ENCODE measurements around the gene KMT5B.
"Not testable (repeated sequence)": the region's sequence is repeated elsewhere in the genome, so short reads cannot be mapped to it uniquely, and the experiment has no call there.

Gene KMT5B

DNA sequence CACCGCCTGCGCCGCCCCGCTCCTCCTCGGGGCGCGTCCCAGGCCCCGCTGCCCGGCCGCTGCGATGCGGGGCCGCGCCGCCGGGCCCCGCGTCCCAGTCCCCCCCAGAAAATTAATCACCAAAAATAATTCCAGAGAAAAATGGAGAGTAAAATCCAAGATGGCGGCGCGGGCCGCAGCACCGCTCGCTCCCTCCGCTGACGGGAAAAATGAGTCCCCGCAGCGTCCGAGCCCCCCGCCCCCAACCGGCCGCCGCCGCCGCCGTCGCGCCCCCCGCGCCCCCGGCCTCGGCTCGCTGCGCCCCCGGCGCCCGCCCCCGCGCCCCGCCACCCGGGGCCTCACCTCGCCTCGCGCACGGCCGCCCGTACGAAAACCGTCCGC lies at the start of gene KMT5B:
KMT5B (minus strand) TSS at position 162 of the 381 bp plus-strand sequence. CDS start 23,220 bp downstream, outside the sequence.
- DNase-seq, result peak in 1 of 2 experiments; percentile 78

DNA sequence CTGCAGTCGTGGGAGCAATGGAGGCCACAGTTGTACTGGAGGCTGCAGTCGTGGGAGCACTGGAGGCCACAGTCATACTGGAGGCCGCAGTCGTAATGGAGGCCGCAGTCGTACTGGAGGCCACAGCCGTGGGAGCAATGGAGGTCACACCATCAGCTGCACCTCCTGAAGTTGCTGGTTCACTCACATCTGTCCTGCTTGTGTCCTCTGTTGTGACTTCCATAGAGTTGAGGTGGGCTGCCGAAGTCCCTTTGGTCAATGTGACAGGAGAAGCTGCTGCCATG lies 49.4 kb upstream of the KMT5B start:
- no peak for DNase-seq

DNA sequence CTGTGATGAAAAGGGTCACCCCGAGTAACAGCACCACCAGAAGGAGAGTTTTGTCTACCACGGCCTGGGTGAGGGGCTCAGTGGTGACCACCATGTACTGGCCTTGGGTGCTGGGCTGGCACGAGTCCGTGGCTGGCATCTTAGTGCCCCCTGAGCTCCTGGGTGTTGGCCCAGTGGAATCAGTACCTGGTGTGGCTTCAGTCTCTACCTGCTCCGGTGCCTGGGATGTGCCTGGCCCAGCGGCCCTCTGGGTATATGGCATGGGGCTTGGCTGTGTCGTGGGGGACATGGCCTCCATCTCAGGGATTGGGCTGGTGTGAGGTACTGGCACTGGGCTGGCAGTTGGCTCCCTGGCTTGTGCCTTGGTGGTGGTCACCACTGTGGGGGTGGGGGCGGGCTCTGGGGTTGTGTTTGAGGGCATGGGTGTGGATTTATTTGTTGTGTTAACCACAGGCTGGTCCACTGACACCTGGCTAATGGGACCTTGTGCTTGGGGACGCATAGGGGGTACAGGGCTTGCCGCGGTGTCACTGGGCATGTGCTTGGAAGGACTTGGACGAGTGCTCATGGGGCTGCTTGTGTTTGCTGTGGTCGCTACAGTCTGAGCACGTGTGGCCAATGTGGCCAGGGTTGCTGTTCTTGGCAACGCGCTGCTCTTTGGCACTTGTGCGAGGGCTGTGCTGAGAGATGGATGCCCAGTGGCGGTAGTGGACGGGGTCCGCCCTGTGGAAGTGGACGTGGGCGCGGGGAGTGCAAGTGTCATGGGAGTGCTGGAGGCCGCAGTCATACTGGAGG lies 48.9 kb upstream of the KMT5B start:
- no peak for DNase-seq

DNA sequence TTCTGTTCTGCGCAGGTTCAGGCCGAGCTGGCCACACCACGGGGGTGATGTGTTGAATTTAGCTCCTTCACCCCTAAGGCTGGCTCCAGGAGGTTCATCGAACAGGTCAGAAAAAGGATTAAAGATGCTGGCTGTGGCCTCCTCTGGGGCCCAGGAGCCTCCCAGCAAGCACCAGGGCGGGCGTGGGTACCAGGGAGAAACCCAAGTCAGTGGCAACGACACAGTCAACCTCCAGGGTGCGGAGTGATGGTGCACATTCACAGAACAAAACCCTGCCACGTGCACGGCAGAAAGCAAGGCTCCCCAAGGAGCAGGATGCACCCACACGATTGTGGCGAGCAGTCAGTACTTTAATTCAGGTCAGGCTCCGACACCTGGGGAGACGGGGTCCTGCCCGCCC lies 47.9 kb upstream of the KMT5B start:
- no peak for DNase-seq

DNA sequence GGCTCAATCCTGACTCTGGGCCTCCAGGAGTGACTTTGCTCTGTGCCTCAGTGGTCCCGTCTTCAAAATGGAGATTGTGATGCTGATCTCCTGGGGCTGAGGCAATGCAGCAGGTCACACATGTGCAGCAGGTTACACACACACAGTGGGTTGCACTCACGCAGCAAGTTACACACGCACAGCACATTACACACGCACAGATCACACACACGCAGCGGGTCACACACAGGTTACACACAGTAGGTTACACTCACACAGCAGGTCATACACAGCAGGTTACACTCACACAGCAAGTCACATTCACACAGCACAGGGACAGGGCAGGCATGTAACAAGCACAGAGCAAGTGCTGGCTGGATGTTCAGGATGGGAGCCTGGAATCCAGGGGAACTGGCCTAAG lies 47.4 kb upstream of the KMT5B start:
- DNase-seq, result no peak

DNA sequence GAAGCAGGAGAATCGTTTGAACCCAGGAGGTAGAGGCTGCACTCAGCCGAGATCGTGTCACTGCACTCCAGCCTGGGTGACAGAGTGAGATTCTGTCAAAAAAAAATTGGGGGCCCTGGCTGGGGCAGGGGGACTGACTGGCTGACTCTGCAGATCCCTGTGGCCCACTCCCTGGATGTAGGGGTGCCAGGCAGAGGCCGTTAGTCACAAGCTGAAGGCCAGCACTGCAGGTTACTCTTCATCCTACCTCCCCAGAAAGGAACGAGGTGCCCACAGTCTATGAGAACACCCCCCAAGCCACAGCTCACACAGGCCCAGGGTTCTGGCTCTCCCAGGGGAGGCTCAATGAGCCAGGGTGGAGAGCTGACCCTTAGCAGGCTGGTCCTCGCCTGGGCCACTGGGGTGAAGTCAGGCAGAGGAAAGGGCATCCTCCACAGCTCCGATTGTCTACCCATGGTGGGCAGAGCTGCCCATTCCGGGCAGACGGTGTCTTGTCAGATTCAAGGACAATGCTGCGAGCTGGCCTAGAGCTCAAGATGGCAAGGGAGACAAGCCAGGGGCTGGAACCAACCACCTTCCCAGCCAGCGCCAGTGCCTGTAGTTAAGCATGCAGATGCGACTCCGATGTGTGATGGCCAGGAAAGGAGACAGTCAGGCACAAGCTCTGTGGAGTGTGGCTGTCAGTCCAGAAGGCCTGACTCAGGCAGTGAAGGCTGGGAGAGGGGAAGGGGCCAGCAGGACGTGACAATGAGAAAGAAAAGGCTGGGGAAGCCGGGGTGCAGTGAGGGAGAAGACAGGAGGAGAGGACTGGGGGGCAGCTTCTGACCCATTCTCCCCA lies 46.2 kb upstream of the KMT5B start:
- no peak for DNase-seq

DNA sequence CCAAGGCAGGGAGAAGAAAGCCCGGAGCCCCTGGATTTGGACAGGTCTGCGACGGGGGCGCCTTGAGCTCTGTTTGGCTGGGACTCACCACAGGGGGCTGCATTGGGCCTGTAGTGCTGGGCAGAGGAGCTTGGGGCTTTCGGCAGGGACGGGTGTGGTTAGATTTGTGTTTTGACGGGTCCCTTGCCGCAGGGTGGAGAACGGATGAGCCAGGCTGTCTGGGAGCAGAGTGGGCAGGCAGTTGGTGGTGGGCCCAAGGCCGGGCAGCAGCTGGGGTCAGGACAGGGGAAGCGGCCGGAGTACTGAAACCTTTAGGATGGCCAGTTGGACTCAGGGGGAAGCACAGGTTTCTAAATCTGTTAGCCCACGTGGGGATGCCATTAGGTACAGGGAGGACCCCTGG lies 45.3 kb upstream of the KMT5B start:
- no peak for DNase-seq

DNA sequence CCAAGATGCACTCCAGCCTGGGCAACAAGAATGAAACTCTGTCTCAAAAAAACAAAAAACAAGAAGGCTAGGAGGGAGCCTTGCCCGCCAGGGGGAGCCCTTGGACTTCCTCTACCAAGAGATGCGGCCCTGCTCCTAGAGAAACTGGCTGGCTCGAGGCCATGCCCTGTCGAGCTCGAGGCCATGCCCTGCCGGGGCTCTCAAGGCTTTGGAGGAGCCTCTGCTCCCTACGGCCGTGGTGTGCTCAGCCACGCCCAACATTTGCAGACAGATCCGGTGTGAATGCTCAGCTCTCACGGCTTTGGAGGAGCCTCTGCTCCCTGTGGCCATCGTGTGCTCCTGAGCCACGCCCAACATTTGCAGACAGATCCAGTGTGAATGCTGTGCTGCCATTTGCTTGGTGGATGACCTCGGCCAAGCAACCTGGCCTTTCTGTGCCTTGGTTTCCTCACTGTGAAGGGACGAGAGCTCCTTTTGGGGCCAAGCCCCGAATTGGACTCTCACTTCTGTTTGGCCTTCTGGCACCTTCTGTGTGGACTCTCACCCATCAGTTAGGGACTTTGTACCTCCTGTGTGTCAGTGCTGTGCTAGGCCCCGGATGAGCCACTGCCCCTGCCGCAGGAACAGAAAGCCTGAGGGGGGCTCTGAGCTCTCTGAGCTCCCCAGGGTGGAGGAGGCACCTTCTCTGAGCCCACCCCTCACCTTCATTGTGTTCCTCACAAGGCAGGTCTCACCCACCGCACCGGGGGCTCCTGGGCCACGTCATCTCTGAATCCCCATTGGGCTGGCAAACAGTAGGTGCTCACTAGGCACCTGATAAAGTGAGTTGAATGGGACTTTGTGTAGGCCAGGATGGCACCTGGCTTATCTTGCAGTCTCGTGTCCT lies 44.6 kb upstream of the KMT5B start:
- DNase-seq, result peak; percentile 81 to 95

DNA sequence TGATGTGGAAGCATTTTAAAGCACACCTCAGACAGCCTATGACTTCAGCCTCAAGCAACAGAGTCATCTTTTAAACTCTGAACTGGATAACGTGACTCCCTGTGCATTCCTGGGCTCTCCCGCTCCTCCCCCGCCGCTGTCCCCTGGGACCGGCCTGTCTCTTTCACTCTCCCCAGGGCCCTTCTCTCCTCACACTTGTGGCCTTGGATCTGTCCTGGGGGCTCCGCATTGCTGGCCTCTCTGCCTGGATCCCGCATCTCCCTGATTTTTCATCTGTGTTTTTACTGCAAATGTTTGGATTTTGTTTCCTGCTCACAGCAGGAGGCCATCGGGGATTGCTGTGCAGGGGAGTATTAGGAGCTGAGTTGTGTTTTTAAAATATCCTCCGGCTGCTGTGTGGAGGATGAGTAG lies 43.2 kb upstream of the KMT5B start:
- no peak for DNase-seq

DNA sequence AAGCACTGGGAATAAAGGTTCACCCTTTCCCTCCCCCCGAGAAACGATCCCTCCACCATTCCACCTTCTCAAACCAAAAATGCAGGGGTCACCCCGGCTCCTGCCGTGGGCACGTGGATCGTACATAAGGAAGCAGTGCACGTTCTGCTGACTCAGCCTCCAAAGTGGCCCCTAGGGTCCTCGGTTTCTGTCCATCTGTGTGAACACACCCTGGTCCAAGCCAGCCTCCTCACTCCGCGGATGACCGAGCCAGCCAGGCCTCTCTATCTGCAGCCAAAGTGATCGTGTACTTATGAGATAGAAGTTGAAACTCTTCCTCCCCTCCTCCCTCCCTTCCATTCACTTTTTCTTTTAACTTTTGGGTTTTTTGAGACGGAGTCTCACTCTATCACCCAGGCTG lies 42.4 kb upstream of the KMT5B start:
- no peak for DNase-seq

DNA sequence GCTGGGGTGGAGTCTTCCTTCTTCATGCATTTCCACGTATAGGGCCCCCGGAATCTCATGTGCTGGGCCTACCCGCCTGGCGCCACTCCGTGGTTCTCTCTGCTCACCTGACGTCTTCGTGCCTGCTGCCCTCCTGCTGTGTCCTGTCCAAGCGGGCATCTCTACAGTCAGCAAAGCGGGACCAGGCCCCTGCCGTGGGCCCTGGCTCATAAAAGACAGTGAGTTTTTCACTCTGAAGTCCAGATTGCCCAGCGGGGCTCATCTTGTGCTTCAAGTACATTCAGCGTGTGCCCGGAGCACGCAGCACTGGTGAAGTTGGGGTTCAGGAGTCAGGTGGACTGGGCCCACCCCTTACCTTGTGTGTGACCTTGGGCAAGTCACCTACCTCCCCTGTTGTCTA lies 41.3 kb upstream of the KMT5B start:
- no peak for DNase-seq

DNA sequence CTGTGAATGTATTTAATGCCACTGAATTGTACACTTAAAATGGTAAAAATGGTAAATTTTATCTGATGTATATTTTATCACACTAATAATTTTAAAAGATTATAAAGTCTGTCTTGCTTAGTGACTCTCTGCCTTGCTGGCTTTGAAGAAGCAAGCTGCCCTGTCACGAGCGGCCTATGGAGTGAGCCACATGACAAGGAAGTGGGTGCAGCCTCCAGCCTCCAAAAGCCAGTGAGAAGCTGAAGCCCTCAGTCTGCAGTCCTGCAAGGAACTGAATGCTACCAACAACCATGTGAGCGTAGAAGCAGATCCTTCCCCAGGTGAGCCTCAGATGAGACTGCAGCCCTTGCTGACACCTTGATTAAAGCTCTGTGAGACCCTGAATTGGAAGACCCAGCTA lies 38.7 kb upstream of the KMT5B start:
- no peak for DNase-seq

DNA sequence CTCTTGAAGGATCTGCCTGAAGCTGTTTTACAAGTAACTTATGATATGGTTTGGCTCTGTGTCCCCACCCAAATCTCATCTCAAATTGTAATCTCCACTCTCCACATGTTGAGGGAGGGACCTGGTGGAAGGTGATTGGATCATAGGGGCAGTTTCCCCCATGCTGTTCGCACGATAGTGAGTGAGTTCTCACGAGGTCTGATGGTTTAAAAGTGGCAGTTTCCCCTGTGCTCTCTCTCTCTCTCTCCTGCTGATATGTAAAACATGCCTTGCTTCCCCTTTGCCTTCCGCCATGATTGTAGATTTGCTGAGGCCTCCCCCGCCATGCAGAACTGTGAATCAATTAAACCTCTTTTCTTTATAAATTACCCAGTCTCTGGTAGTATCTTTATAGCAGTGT lies 31.8 kb upstream of the KMT5B start:
- not testable (repeated sequence) for DNase-seq

DNA sequence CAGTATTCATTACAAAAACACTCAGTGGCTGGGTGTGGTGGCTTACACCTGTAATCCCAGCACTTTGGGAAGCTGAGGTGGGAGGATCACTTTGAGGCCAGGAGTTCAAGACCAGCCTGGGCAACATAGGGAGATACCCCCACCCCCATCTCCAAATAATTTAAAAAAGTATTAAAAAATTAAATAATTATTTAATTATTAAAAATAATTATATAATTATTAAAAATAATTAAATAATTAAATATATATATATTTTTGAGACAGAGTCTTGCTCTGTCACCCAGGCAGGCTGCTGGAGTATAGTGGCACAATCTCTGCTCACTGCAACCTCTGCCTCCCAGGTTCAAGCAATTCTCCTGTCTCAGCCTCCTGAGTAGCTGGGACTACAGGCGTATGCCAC lies 30.8 kb upstream of the KMT5B start:
- not testable (repeated sequence) for DNase-seq

DNA sequence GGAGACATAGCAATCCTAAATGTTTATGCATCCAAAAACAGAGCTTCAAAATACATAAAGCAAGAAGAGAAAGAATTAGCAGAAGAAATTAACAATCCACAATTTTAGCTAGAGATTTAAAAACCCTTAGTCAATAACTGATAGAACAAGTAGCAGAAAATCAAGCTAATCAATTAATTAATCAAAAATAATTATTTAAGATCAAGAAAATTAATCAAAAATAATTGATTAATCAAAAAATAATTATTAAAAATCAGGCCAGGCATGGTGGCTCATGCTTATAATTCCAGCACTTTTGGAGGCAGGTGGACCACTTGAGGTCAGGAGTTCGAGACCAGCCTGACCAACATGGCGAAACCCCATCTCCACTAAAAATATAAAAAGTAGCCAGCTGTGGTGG lies 29.5 kb upstream of the KMT5B start:
- no peak for DNase-seq

DNA sequence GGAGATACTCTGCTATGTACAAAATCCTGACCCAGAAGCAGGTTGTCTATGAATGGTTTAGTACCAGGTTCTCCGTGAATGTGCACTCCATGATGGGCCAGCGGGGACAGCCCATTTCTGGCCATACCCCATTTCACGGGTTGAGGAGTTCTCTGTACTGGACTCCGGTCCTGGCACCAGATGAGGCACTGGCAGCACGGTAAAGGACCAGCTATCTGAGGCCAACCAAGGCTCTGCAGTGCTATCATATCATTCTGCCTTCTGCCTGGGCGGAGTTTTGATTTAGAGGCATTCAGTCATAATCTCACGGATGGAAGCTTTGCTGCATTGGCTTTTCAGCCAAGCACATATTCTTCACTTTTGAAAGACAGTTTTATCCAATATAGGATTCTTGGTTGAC lies 18.5 kb upstream of the KMT5B start:
- no peak for DNase-seq

DNA sequence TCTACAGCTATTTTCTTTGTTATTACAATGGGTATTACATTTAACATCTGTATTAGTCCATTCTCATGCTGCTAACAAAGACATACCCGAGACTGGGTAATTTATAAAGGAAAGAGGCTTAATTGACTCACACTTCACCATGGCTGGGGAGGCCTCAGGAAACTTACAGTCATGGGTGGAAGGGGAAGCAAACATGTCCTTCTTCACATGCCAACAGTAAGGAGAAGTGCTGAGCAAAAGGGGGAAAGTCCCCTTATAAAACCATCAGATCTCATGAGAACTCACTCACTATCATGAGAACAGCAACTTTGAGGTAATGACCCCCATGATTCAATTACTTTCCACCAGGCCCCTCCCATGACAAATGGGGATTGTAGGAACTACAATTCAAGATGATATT lies 16.5 kb upstream of the KMT5B start:
- no peak for DNase-seq

DNA sequence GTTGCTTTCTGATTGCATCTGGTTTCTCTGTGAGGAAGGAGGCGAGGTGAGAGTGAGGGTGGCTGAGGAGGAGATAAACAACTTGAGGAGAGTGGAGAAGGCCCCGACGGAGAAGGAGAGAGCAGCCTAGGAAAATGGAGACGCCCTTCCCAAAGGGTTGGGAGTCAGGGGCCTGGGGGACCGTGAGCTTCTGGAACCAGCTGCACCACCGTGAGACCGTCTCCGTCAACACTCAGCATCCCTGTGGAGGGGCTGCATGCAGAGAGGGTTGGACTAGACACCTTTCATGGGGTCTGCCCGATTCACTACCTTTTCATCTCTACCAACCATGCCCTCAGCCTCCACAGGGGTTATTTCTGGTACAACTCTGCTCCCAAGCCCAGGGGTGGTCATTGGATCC lies 13.3 kb upstream of the KMT5B start:
- DNase-seq, result no peak

DNA sequence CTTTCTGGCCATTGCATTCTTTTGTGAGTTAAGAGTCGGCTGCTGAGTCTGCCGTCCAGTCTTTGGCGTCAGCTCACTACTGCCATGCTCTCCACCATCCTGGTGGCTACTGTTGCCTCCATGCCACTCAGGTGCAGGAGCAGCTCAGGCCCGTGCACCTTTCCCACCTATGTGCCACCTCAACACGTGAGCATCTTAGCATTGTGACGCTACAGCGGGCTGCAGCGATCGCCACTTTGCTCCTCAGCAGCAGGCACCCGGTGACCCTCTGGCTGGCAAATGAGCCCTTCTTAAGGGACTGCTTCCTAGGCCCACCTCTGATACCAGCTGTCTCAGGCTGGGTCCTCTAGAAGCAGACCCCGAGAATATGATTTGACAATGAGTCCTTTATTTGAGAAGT lies 11.5 kb upstream of the KMT5B start:
- DNase-seq, result no peak

DNA sequence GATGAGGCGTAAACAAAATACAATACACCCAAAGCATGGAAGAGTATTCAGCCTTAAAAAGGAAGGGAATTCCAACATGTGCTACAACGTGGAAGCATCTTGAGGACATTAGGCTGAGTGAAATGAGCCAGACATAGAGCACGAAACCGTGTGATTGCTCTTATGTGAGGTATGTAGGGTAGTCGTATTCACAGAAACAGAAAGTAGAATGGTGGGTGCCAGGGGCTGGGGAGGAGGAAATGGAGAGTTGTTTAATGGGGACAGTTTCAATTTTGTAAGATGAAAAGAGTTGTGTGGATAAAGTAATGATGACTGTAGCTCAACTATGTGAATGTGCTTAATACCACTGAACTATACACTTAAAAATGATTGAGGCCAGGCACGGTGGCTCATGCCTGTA lies 10.2 kb upstream of the KMT5B start:
- no peak for DNase-seq

DNA sequence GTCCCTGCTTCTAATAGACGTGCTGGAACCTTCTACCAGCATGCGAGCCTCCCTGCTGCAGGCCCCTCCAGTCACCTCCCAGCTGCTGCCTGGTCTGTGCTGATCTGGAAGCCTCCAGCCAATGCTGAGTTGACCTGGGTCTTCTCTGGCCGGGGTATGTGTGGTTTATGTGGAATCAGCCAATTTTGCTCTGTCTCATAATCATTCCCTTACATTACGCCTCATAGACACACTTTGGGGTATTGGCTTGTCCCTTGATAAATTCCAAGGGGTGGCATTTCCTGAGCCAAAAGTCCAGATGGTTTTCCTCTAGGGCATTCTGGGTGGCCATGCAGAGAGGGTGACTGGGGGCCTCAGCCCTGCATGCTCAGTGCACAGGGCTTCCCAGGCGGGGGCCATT lies 8.3 kb upstream of the KMT5B start:
- DNase-seq, result no peak

DNA sequence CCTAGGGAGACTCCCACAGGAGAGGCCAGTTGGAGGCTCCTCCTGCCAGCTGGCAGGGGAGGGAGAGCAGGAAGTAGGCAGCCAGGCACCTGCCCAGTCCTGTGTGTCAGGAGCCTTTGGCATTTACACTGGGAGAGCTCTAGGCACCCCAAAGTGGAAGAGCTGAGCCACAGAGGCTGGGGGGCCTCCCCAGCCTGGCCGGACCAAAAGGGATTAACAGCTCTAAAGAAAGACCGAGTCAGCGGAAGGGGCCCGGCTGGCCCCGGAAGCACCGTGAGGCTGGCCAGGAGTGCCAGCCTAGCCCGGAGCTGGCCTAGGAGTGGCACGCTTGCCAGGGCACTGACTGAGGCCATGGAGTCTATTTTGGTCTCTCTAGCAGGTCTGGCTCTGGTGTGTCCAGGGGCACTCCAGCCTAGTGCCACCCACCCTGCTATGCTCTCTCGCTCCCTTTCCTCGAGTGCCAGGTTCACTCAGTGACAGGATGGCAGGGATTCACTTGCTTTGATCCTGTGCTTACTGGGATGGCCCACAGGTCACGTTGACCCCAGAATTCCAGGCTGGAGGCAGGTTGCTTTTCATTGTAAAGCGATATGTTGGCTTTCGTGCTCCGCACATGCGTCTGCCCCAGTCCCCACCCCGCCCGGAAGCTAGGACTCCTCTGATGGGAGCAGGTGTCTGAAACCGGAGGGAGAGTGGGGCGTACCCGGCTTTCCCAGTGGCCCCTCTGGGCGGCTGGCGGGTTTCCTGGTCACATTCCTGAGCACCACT lies 3.3 kb upstream of the KMT5B start:
- peak in 1 of 2 experiments; percentile 20 for DNase-seq
